Caco-2 (cell line): Measurements from ENCODE around the gene NLRP12. TPM values are rescaled to one million over a fixed set of nuclear protein-coding genes. Genes with fewer than 3 reads are reported as not detected.
"Not testable (repeated sequence)": the region's sequence is repeated elsewhere in the genome, so short reads cannot be mapped to it uniquely, and the experiment has no call there.

Experiments
- BruUV-seq: library from RNA; stranded (reverse); fragments of 400-500 nt; replicated peaks from 2 replicates; lab custom pipeline; 2021; lab: Mats Ljungman, UMichigan
- CTCF ChIA-PET: fragments of 300-600 bp; sonication (Branson Sonifier 250); formaldehyde crosslinking; loops from one replicate; lab custom pipeline; 2022; ENCODE audit warnings: antibody characterized with exemption; lab: Charles Lee
- POLR2A ChIA-PET: fragments of 300-600 bp; sonication (Branson Sonifier 250); formaldehyde crosslinking; loops from one replicate; lab custom pipeline; 2022; ENCODE audit warnings: antibody characterized with exemption; lab: Charles Lee
- DNase-seq, 2 experiments: peaks; one replicate each; pipeline versions ENCODE4 v3.0.0 to v3.0.0-alpha.2; 2020 to 2022
- H3K27me3 ChIP-seq: replicated peaks from 2 replicates; pipeline ENCODE4 v1.6.0; 2011; ENCODE audit warnings: low read length; ENCODE audit not compliant: control insufficient read depth, insufficient read depth
- H3K36me3 ChIP-seq: 2 replicates; pipeline ENCODE4 v1.5.1; 2011; ENCODE audit warnings: low read length; ENCODE audit not compliant: control insufficient read depth, insufficient read depth
- H3K4me1 ChIP-seq: fragments of 250-450 bp; sonication (Bioruptor Pico); 2 replicates; pipeline ENCODE4 v1.5.1; 2020; ENCODE audit warnings: mild to moderate bottlenecking
- H3K4me3 ChIP-seq: 2 replicates; pipeline ENCODE4 v1.5.1; 2011; ENCODE audit warnings: low read depth, mild to moderate bottlenecking, control low read depth, low read length
- H3K9me3 ChIP-seq: fragments of 250-450 bp; sonication (Bioruptor Pico); 2 replicates; pipeline ENCODE4 v1.5.1; 2020; ENCODE audit warnings: mild to moderate bottlenecking, moderate library complexity
- H3K27ac Mint-ChIP-seq: one replicate; pipeline ENCODE4 v1.8.0; 2022; ENCODE audit warnings: mixed read lengths; ENCODE audit not compliant: unreplicated experiment
- H3K27me3 Mint-ChIP-seq: one replicate; pipeline ENCODE4 v1.8.0; 2022; ENCODE audit warnings: mixed read lengths; ENCODE audit not compliant: insufficient read depth, unreplicated experiment
- H3K36me3 Mint-ChIP-seq: one replicate; pipeline ENCODE4 v1.8.0; 2022; ENCODE audit warnings: mild to moderate bottlenecking, mixed read lengths; ENCODE audit not compliant: insufficient read depth, unreplicated experiment
- H3K4me1 Mint-ChIP-seq: one replicate; pipeline ENCODE4 v1.8.0; 2022; ENCODE audit warnings: low read depth, mixed read lengths; ENCODE audit not compliant: unreplicated experiment
- H3K4me3 Mint-ChIP-seq: one replicate; pipeline ENCODE4 v1.8.0; 2022; ENCODE audit warnings: mild to moderate bottlenecking, moderate library complexity, mixed read lengths; ENCODE audit not compliant: unreplicated experiment
- H3K9me3 Mint-ChIP-seq: one replicate; pipeline ENCODE4 v1.8.0; 2022; ENCODE audit warnings: mixed read lengths; ENCODE audit not compliant: unreplicated experiment
- CTCF ChIP-seq, 2 experiments: fragments of 200-600 bp in 1 of 2; IDR thresholded peaks; 1 replicate in 1 of 2; 2 replicates in 1 of 2; pipeline versions ENCODE4 v1.5.1 to v1.8.0; 2011 to 2022; ENCODE audit warnings: antibody characterized with exemption in 1 of 2, control low read depth in 1 of 2, inconsistent platforms in 1 of 2, low read depth in 1 of 2, low read length in 1 of 2, mild to moderate bottlenecking in 1 of 2, moderate library complexity in 1 of 2; ENCODE audit not compliant: insufficient read depth in 1 of 2, severe bottlenecking in 1 of 2, unreplicated experiment in 1 of 2
- intact Hi-C: fragments of 100-400 bp; cut with micrococcal nuclease; formaldehyde crosslinking; loops from one replicate; pipeline ENCODE4 v1.10.0; 2022; ENCODE audit not compliant: unreplicated experiment
- total RNA-seq: library from RNA; stranded (reverse); gene quantifications from 2 replicates; pipeline ENCODE4 v1.2.3, GENCODE V29; 2022

The NLRP12 gene
- total RNA-seq, 1 experiment from 2014 or later, result not detected

- Histone ChIP-seq H3K36me3 (no peaks in the 10 kb centered on the region), H3K4me3 (no peak overlapping the region), H3K4me1 (peaks cover 52% of the 10 kb centered on the region), H3K27me3 (no peaks in the 10 kb centered on the region), H3K9me3 (no peaks in the 10 kb centered on the region)
- intact Hi-C loops, result no loop called here
- peaks cover 47% of the 10 kb centered on the region for H3K36me3 Mint-ChIP-seq
- BruUV-seq, result no TSS peak
- H3K4me1 Mint-ChIP-seq, result peaks cover 48% of the 10 kb centered on the region
- POLR2A ChIA-PET, result interaction anchor here (0.6 to 2.5 kb wide), 9 partner anchors 10 to 613 kb away, joined by 4 to 20 read pairs (median 7); partner anchors contain the start of genes MYADM and PRKCG
- CTCF ChIA-PET, result interaction anchor here (0.6 to 3.1 kb wide), 5 partner anchors 14 to 1296 kb away, joined by 3 to 25 read pairs (median 3); no protein-coding TSS in a partner anchor
- no peak for TF ChIP-seq CTCF (IDR thresholded peaks at IDR 0.05; ENCODE audit: insufficient read depth in 1 of 2, low read depth in 1 of 2, low read length in 1 of 2, severe bottlenecking in 1 of 2, unreplicated experiment in 1 of 2)
- H3K27ac Mint-ChIP-seq, result peak overlapping the region; percentile 74
- peak in 1 of 2 experiments; percentile 77 for DNase-seq
- H3K27me3 Mint-ChIP-seq, result no peaks in the 10 kb centered on the region
- peak overlapping the region; percentile 62 for H3K4me3 Mint-ChIP-seq
- H3K9me3 Mint-ChIP-seq, result peaks cover 10% of the 10 kb centered on the region
Observed at GRCh38 chr19:53775524-53775923, 48.6 kb downstream of the NLRP12 start.

DNA sequence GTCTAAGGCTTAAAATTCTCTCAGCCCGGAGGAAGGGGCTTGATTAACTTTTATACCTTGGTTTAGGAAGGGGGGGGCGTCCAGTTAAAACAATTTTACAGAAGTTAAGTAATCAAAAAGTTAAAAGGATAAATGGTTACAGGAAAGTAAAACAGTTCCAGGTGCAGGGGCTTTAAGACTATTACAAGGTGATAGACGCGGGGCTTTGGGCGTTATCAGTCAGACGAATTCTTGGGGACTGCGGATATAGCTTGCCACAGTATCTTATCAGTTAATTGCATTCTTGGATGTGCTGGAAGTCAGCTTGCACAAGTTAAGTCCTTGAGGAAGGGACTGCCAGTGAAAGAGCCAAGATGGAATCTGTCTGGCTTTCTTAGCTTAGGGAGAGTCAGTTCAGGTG is 49.6 kb downstream of the NLRP12 start:
- intact Hi-C loops, result loop anchor here (1.0 to 5.0 kb wide), 2 partner anchors 11 to 108 kb away; partner anchors contain the start of gene PRKCG
- H3K4me3 Mint-ChIP-seq, result peak overlapping the region; percentile 62
- ChIA-PET POLR2A (interaction anchor here (0.5 to 2.5 kb wide), 6 partner anchors 11 to 256 kb away, joined by 4 to 20 read pairs (median 7); partner anchors contain the start of gene MYADM), CTCF (interaction anchor here (1.0 to 3.1 kb wide), 5 partner anchors 11 to 256 kb away, joined by 3 to 25 read pairs (median 5); no protein-coding TSS in a partner anchor)
- H3K36me3 Mint-ChIP-seq, result peaks cover 37% of the 10 kb centered on the region
- H3K4me3 ChIP-seq, H3K27me3 ChIP-seq, H3K27me3 Mint-ChIP-seq, H3K9me3 ChIP-seq, DNase-seq, H3K36me3 ChIP-seq: not testable (repeated sequence)
- H3K27ac Mint-ChIP-seq, result peak overlapping the region; percentile 74
- H3K4me1 ChIP-seq, result peaks cover 55% of the 10 kb centered on the region
- H3K4me1 Mint-ChIP-seq, result peaks cover 44% of the 10 kb centered on the region
- H3K9me3 Mint-ChIP-seq, result peaks cover 10% of the 10 kb centered on the region
- TSS peak; percentile 55 for BruUV-seq

- DNase-seq, result peak in 1 of 2 experiments; percentile 75
- no peak for TF ChIP-seq CTCF (IDR thresholded peaks at IDR 0.05; ENCODE audit: insufficient read depth in 1 of 2, low read depth in 1 of 2, low read length in 1 of 2, severe bottlenecking in 1 of 2, unreplicated experiment in 1 of 2)
- H3K9me3 Mint-ChIP-seq, result peaks cover 10% of the 10 kb centered on the region
- H3K36me3 Mint-ChIP-seq, result peaks cover 36% of the 10 kb centered on the region
- CTCF ChIA-PET, result interaction anchor here (1.0 to 3.1 kb wide), 5 partner anchors 11 to 256 kb away, joined by 3 to 25 read pairs (median 5); no protein-coding TSS in a partner anchor
- Histone ChIP-seq H3K4me1 (peaks cover 53% of the 10 kb centered on the region), H3K4me3 (no peak overlapping the region), H3K27me3 (no peaks in the 10 kb centered on the region), H3K9me3 (peaks cover 10% of the 10 kb centered on the region), H3K36me3 (no peaks in the 10 kb centered on the region)
- peaks cover 44% of the 10 kb centered on the region for H3K4me1 Mint-ChIP-seq
- H3K27ac Mint-ChIP-seq, result peak overlapping the region; percentile 74
- no peaks in the 10 kb centered on the region for H3K27me3 Mint-ChIP-seq
- POLR2A ChIA-PET, result interaction anchor here (0.5 to 2.5 kb wide), 5 partner anchors 11 to 256 kb away, joined by 4 to 20 read pairs (median 7); partner anchors contain the start of gene MYADM
- BruUV-seq, result no TSS peak
- H3K4me3 Mint-ChIP-seq, result peak overlapping the region; percentile 62
- intact Hi-C loops, result loop anchor here (1.0 to 5.0 kb wide), 3 partner anchors 11 to 108 kb away; partner anchors contain the start of gene PRKCG
Observed at GRCh38 chr19:53773999-53774398, 50.1 kb downstream of the NLRP12 start.
